ENCODE results near the gene AGBL4.

AGBL4 gene

GRCh38 chr1:48846441-48846840 is 1177.3 kb downstream of the AGBL4 start:
- no peaks in the 10 kb centered on the region for H3K27me3 ChIP-seq (ENCODE audit: insufficient read depth, low read depth, severe bottlenecking)
- H3K9me3 ChIP-seq (ENCODE audit: severe bottlenecking), result no peaks in the 10 kb centered on the region
- no peak overlapping the region for H3K27ac ChIP-seq
- no peak overlapping the region for H3K4me3 ChIP-seq (ENCODE audit: low read depth, low read length)
- no peak for DNase-seq
- no peak for TF ChIP-seq CTCF (IDR thresholded peaks at IDR 0.05; ENCODE audit: low read depth, low read length)
- no peaks in the 10 kb centered on the region for H3K36me3 ChIP-seq

GRCh38 chr1:48844187-48844586 is 1179.6 kb downstream of the AGBL4 start:
- DNase-seq, result no peak
- H3K9me3 ChIP-seq (ENCODE audit: severe bottlenecking), result no peaks in the 10 kb centered on the region
- H3K27me3 ChIP-seq (ENCODE audit: insufficient read depth, low read depth, severe bottlenecking), result no peaks in the 10 kb centered on the region
- no peak overlapping the region for H3K4me3 ChIP-seq (ENCODE audit: low read depth, low read length)
- no peak overlapping the region for H3K27ac ChIP-seq
- H3K36me3 ChIP-seq, result no peaks in the 10 kb centered on the region
- TF ChIP-seq CTCF (IDR thresholded peaks at IDR 0.05; ENCODE audit: low read depth, low read length), result no peak

GRCh38 chr1:48841966-48842365 is 1181.8 kb downstream of the AGBL4 start:
- H3K36me3 ChIP-seq, result no peaks in the 10 kb centered on the region
- TF ChIP-seq CTCF (IDR thresholded peaks at IDR 0.05; ENCODE audit: low read depth, low read length), result no peak
- no peak overlapping the region for H3K27ac ChIP-seq
- H3K9me3 ChIP-seq (ENCODE audit: severe bottlenecking), result no peaks in the 10 kb centered on the region
- no peak overlapping the region for H3K4me3 ChIP-seq (ENCODE audit: low read depth, low read length)
- no peak for DNase-seq
- H3K27me3 ChIP-seq (ENCODE audit: insufficient read depth, low read depth, severe bottlenecking), result no peaks in the 10 kb centered on the region

GRCh38 chr1:48841461-48841860 is 1182.3 kb downstream of the AGBL4 start:
- no peak for DNase-seq
- no peak overlapping the region for H3K4me3 ChIP-seq (ENCODE audit: low read depth, low read length)
- H3K27me3 ChIP-seq (ENCODE audit: insufficient read depth, low read depth, severe bottlenecking), result no peaks in the 10 kb centered on the region

GRCh38 chr1:48831120-48831978 is 1192.4 kb downstream of the AGBL4 start:
- Histone ChIP-seq H3K27me3 (ENCODE audit: insufficient read depth, low read depth, severe bottlenecking) (no peaks in the 10 kb centered on the region), H3K36me3 (no peaks in the 10 kb centered on the region), H3K27ac (no peak overlapping the region), H3K4me3 (ENCODE audit: low read depth, low read length) (no peak overlapping the region), H3K9me3 (ENCODE audit: severe bottlenecking) (no peaks in the 10 kb centered on the region)
- no peak for TF ChIP-seq CTCF (IDR thresholded peaks at IDR 0.05; ENCODE audit: low read depth, low read length)
- DNase-seq, result no peak

More at GRCh38 chr1:48841461-48841860, 1182.3 kb downstream of the AGBL4 start:
- H3K27ac ChIP-seq, result no peak overlapping the region
- no peaks in the 10 kb centered on the region for H3K9me3 ChIP-seq (ENCODE audit: severe bottlenecking)
- no peaks in the 10 kb centered on the region for H3K36me3 ChIP-seq
- TF ChIP-seq CTCF (IDR thresholded peaks at IDR 0.05; ENCODE audit: low read depth, low read length), result no peak

- Histone ChIP-seq H3K4me3 (ENCODE audit: low read depth, low read length) (no peak overlapping the region), H3K36me3 (no peaks in the 10 kb centered on the region), H3K27me3 (ENCODE audit: insufficient read depth, low read depth, severe bottlenecking) (no peaks in the 10 kb centered on the region), H3K27ac (no peak overlapping the region), H3K9me3 (ENCODE audit: severe bottlenecking) (no peaks in the 10 kb centered on the region)
- no peak for DNase-seq
- TF ChIP-seq CTCF (IDR thresholded peaks at IDR 0.05; ENCODE audit: low read depth, low read length), result no peak
These were observed 1193.0 kb downstream of the AGBL4 start for GRCh38 chr1:48830715-48831114.
